GM21367 (cell line): Measurements from ENCODE around the gene PRR14L.
"Not testable (repeated sequence)": the region's sequence is repeated elsewhere in the genome, so short reads cannot be mapped to it uniquely, and the experiment has no call there.

Experiments used
- ATAC-seq: cut with Tn5 transposase; IDR thresholded peaks from one replicate; pipeline ENCODE4 v1.9.1; 2021; ENCODE audit not compliant: unreplicated experiment

PRR14L gene

GRCh38 chr22:31749636-31750364 is at the start of gene PRR14L:
Gene PRR14L (minus strand): TSS chr22:31750132. CDS start chr22:31738860, 11,272 bp downstream.
- peak; percentile 40 for ATAC-seq

GRCh38 chr22:31799358-31799757 is 49.4 kb upstream of the PRR14L start:
- not testable (repeated sequence) for ATAC-seq

- no peak for ATAC-seq
Observed at GRCh38 chr22:31790240-31790639, 40.3 kb upstream of the PRR14L start.

GRCh38 chr22:31789803-31790202 is 39.9 kb upstream of the PRR14L start:
- no peak for ATAC-seq

- no peak for ATAC-seq
Observed at GRCh38 chr22:31776231-31776630, 26.3 kb upstream of the PRR14L start.

GRCh38 chr22:31773416-31773815 is 23.5 kb upstream of the PRR14L start:
- ATAC-seq = no peak

- no peak for ATAC-seq
Observed at GRCh38 chr22:31768422-31769059, 18.6 kb upstream of the PRR14L start.

- ATAC-seq = no peak
Observed at GRCh38 chr22:31764785-31765184, 14.9 kb upstream of the PRR14L start.

GRCh38 chr22:31758860-31759259 is 8.9 kb upstream of the PRR14L start:
- not testable (repeated sequence) for ATAC-seq

- no peak for ATAC-seq
Observed at GRCh38 chr22:31757265-31757664, 7.3 kb upstream of the PRR14L start.

GRCh38 chr22:31754813-31755212 is 4.9 kb upstream of the PRR14L start:
- no peak for ATAC-seq

GRCh38 chr22:31753634-31754501 is 3.9 kb upstream of the PRR14L start, which contains the start of gene DEPDC5:
Gene DEPDC5 (plus strand): TSS chr22:31754019. CDS start chr22:31754922, 903 bp downstream.
- ATAC-seq = peak; percentile 58

GRCh38 chr22:31753005-31753633 is 3.2 kb upstream of the PRR14L start:
- peak; percentile 11 for ATAC-seq

- ATAC-seq = no peak
Observed at GRCh38 chr22:31752096-31752847, 2.3 kb upstream of the PRR14L start.

GRCh38 chr22:31750365-31751284 is 693 bp upstream of the PRR14L start:
- no peak for ATAC-seq

- no peak for ATAC-seq
Observed at GRCh38 chr22:31748490-31748889, 1.4 kb downstream of the PRR14L start.

GRCh38 chr22:31747441-31747840 is 2.5 kb downstream of the PRR14L start:
- ATAC-seq = no peak

GRCh38 chr22:31743871-31744270 is 6.1 kb downstream of the PRR14L start:
- ATAC-seq = no peak

GRCh38 chr22:31742682-31743081 is 7.2 kb downstream of the PRR14L start:
- no peak for ATAC-seq
